ENCODE data around the gene NAA40. TPM values are rescaled to one million over a fixed set of nuclear protein-coding genes. Genes with fewer than 3 reads are reported as not detected.

NAA40 gene
- total RNA-seq, 4 donors from 2014 or later = 5.4 to 14.5 (median 8.2) TPM

DNA sequence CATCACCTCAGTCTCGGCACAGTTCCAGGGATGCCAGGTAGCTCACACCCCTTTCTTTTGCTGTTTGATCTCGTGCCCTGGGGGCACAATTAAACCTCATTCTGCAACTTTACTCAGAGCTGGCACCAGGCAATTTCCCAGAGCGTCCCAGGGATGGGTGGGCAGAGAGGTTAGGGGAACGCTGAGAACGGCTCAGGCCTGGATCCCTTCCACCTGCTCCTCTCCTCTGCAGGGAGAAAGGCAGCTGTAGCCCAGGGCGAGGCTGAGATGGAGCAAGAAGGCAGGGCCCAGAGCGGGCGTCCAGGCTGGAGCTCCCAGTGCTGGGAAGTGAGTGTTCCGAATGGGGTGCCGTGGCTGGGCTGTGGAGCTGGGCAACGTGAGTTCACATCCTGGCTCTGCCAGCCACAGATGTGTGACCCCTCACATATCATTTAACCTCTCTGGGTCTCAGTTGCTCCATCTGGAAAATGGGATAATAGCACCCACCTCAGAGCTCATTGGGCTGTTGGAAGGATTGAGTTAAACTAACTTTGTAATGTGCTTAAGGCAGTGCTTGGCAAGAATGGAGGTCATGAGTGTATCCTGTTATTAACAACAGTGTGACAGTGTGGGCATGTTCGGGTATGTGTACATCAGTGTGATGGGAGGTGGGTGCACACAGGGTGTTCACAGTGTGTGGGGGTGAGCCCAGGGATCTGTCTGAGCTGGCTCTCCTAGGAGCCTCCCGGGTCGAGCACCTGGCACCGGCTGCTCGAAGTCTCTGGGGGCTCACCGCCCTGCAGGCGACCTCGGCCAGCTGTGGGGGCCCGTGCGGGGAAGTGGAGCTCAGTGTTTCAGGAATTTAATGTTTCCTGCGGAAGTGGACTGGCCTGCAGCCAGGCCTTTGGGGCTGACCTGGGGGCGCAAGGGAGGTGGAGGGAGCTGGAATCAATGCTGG lies 63.0 kb downstream of the NAA40 start:
- ATAC-seq (ENCODE audit: low FRiP score) (no peak), DNase-seq (ENCODE audit: low spot score) (no peak)
- no peak for TF ChIP-seq CTCF (IDR thresholded peaks at IDR 0.05)

DNA sequence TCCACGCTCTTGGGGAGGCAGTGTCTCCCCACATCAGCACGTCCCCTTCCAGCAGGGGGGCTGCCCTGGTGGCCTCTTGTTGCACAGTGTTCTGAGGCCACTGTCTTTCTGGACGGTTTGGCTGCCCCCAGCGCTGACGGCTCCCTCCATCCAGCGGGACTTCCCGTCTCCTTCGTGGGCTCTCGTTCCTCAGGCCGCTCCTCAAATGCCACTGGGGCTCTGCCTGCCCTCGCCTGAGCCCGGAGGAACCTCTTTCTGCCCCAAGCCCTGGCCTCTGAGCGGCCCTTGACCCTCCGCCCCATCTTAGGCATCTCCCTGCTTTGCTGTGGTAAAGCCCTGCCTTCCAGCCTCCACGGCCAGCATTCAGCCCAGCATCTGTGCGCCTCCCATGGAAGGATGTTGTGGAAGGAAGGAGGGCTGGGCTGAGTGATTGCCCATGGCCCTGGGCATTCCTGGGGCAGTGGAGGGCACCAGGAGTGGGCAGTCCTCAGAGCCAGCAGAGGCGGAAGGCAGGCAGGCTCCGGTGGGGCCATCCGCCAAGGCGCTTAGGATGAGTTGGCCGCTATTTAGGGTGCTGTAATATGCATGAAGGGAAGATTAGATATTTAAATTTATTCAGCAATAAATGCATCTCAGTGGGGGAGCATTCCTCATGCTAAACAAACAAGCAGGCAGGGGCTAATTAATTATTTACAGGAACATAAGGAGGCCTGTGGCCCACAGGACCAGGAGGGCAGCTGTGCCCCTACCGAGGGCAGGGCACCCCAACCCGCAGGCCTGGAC lies 65.2 kb downstream of the NAA40 start:
- ATAC-seq (ENCODE audit: low FRiP score) (no peak), DNase-seq (ENCODE audit: low spot score) (no peak)
- no peak for TF ChIP-seq CTCF (IDR thresholded peaks at IDR 0.05)

DNA sequence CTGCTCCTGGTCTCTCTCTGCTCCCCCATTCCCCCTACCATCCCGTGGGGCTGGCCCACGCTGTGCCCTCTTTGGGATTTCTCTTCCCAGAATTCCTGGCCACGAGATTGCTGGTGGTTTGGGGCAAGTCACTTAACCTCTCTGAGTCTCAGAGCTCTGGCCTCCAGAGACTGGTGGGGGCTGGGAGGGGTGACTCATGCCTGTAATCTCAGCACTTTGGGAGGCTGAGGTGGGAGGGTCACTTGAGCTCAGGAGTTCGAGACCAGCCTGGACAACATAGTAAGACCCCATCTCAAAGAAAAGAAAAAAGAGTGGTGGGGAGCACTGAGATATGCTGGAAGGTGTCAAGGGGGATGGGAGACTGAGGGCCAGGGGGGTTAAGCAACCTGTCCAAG lies 65.8 kb downstream of the NAA40 start:
- TF ChIP-seq CTCF (IDR thresholded peaks at IDR 0.05) = no peak
- ATAC-seq (ENCODE audit: low FRiP score) = no peak
- no peak for DNase-seq (ENCODE audit: low spot score)

GRCh38 chr11:64005691-64006090 lies 66.9 kb downstream of the NAA40 start:
- no peak for TF ChIP-seq CTCF (IDR thresholded peaks at IDR 0.05)
- DNase-seq (ENCODE audit: low spot score) (no peak), ATAC-seq (ENCODE audit: low FRiP score) (no peak)

GRCh38 chr11:64006398-64006797 lies 67.6 kb downstream of the NAA40 start:
- ATAC-seq (ENCODE audit: low FRiP score) = no peak
- no peak for TF ChIP-seq CTCF (IDR thresholded peaks at IDR 0.05)

More at GRCh38 chr11:64006398-64006797, 67.6 kb downstream of the NAA40 start:
- DNase-seq (ENCODE audit: low spot score) = no peak

Small RNAs within 50 kb of the gene (small RNA-seq; reads per million reads assigned to genes)
- not detected for gene RNU6-45P

Other genes starting within 250 kb of the NAA40 start
- gene ZFTA, start 170.2 kb upstream of the NAA40 start, total RNA-seq = 10 to 100 TPM; 10.7 to 18.3 (median 15.6) TPM
- 10 to 100 TPM in 1 of 4 donors, 1 to 10 TPM in 3; 7.3 to 12.8 (median 8.6) TPM for gene SPINDOC, start 125.5 kb upstream of the NAA40 start, total RNA-seq
- gene MARK2, start 99.9 kb upstream of the NAA40 start, total RNA-seq = 10 to 100 TPM; 14.8 to 27.1 (median 23.4) TPM
- gene RCOR2, start 21.8 kb upstream of the NAA40 start, total RNA-seq = under 1 TPM in 1 of 4 donors, not detected in 3; 0.32 TPM
- 100 to 1,000 TPM; 265 to 424 (median 362) TPM for gene COX8A, start 35.6 kb downstream of the NAA40 start, total RNA-seq
- 10 to 100 TPM; 44.4 to 59.2 (median 52.5) TPM for gene OTUB1, start 47.4 kb downstream of the NAA40 start, total RNA-seq
- gene FLRT1, start 96.9 kb downstream of the NAA40 start, total RNA-seq = not detected
- 10 to 100 TPM; 13.8 to 40.9 (median 26.2) TPM for gene MACROD1, start 227.1 kb downstream of the NAA40 start, total RNA-seq
- gene STIP1, start 247.2 kb downstream of the NAA40 start, total RNA-seq = 100 to 1,000 TPM in 2 of 4 donors, 10 to 100 TPM in 2; 73.0 to 174 (median 135) TPM